GM12873 (cell line): ENCODE data around the gene DIRAS1.

Source experiments
- CTCF ChIP-seq: IDR thresholded peaks from 2 replicates; pipeline ENCODE4 v1.5.1; 2012; ENCODE audit warnings: low read depth, mild to moderate bottlenecking, moderate library complexity, low read length, control low read depth; ENCODE audit not compliant: insufficient read depth; ENCODE audit errors: missing control alignments

Gene DIRAS1

GRCh38 chr19:2736550-2737190, 15.5 kb upstream of the DIRAS1 start:
- no peak for TF ChIP-seq CTCF

- TF ChIP-seq CTCF = no peak
These were observed 14.2 kb upstream of the DIRAS1 start for GRCh38 chr19:2735374-2735773.

GRCh38 chr19:2734589-2735288, 13.6 kb upstream of the DIRAS1 start:
- no peak for TF ChIP-seq CTCF

GRCh38 chr19:2733930-2734588, 12.9 kb upstream of the DIRAS1 start:
- no peak for TF ChIP-seq CTCF

GRCh38 chr19:2732883-2733282, 11.7 kb upstream of the DIRAS1 start:
- no peak for TF ChIP-seq CTCF

- TF ChIP-seq CTCF = no peak
These were observed 11.1 kb upstream of the DIRAS1 start for GRCh38 chr19:2732157-2732725.
